NCI-H510A treated with DMSO at 0.1 percent for 48 hours (cell line): Measurements from ENCODE around the gene RANBP17.
"Not testable (repeated sequence)": the region's sequence is repeated elsewhere in the genome, so short reads cannot be mapped to it uniquely, and the experiment has no call there.

Experiments used
- DNase-seq: peaks from one replicate; lab custom pipeline; 2025; lab: John Stamatoyannopoulos, UW

RANBP17 gene

GRCh38 chr5:171157276-171157675 lies 295.5 kb downstream of the RANBP17 start:
- no peak for DNase-seq

GRCh38 chr5:171157775-171158174 lies 296.0 kb downstream of the RANBP17 start:
- DNase-seq = no peak

- DNase-seq = no peak
These were observed 296.8 kb downstream of the RANBP17 start for GRCh38 chr5:171158581-171158980.

- DNase-seq = no peak
These were observed 300.3 kb downstream of the RANBP17 start for GRCh38 chr5:171162165-171162564.

GRCh38 chr5:171162596-171162995 lies 300.8 kb downstream of the RANBP17 start:
- no peak for DNase-seq

- no peak for DNase-seq
These were observed 304.9 kb downstream of the RANBP17 start for GRCh38 chr5:171166766-171167165.

GRCh38 chr5:171168171-171168570 lies 306.4 kb downstream of the RANBP17 start:
- no peak for DNase-seq

- DNase-seq = not testable (repeated sequence)
These were observed 313.1 kb downstream of the RANBP17 start for GRCh38 chr5:171174960-171175359.

DNA sequence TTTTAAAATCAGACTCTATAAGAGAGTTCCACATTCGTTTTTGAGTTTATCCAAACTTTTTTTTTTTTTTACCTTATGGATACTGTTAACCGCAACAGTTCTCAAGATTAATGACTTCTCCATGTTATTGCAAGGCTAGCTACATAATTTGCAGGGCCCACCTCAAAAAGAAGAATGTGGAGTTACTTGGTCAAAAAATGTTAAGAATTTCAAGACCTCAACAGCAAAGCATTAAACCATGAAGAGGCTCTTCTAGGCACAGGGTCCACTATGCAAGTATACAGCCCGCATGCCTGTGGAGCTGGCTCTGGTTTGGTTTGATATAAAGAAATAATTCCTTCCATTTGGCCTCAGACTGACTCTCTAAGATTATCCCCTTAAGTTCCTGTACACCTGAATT lies 313.9 kb downstream of the RANBP17 start:
- no peak for DNase-seq

DNA sequence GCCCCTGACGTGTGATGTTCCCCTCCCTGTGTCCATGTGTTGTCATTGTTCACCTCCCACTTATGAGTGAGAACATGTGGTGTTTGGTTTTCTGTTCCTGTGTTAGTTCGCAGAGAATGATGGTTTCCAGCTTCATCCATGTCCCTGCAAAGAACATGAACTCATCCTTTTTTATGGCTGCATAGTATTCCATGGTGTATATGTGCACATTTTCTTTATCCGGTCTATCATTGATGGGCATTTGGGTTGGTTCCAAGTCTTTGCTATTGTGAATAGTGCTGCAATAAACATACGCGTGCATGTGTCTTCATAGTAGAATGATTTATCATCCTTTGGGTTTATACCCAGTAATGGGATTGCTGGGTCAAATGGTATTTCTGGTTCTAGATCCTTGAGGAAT lies 316.4 kb downstream of the RANBP17 start:
- DNase-seq = not testable (repeated sequence)

GRCh38 chr5:171188016-171188415 lies 326.2 kb downstream of the RANBP17 start:
- no peak for DNase-seq

- DNase-seq = no peak
These were observed 327.6 kb downstream of the RANBP17 start for GRCh38 chr5:171189442-171189841.

DNA sequence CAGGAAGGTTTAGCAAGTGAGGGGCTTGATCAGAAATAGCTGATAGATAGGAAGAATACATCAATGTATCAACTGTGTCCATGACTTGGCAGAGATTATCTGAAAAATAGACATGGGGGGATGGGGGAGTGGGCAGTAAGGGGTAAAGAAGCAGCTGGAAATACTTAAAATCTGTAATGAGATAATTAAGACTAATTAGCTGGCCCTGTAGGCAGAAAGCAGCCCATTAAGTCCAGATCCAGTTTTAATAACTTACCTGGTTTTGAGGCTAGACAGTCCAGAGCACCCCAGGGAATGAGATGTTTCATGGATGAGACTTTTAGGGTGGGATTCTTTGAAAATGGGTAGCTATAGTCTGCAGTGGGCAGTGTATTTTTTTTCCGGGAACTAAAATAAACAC lies 330.3 kb downstream of the RANBP17 start:
- no peak for DNase-seq

GRCh38 chr5:171201310-171201709 lies 339.5 kb downstream of the RANBP17 start:
- DNase-seq = peak; percentile 51

- no peak for DNase-seq
These were observed 343.6 kb downstream of the RANBP17 start for GRCh38 chr5:171205375-171205774.

DNA sequence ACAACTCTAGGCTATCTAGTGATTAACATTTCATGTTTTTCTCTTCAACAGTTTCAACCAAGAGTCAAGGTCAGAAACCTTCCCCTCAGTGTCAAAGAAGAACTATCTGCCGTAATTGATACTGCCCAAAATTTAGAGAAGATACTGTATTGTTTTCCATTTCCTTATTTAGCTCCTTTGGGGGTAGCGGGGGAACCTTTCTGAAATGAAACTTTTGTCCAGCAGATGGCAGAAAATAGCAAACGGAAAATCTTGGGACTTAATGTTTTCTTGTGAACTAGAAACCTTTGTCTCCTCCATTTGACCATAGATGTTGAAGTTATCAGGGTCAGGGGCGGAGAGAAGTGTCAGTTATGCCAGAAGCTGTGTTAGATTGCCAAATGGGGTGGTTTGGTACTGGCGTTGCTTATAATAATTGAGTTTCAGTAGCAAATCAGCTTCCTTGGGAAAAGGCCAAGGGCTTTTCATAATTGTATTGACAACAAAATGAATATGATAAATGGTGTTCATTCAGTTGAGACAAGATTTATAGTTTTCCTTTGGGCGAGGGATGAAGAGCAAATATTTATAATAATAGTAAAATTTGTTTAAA lies 345.5 kb downstream of the RANBP17 start:
- DNase-seq = no peak

GRCh38 chr5:171221916-171222315 lies 360.1 kb downstream of the RANBP17 start:
- no peak for DNase-seq

DNA sequence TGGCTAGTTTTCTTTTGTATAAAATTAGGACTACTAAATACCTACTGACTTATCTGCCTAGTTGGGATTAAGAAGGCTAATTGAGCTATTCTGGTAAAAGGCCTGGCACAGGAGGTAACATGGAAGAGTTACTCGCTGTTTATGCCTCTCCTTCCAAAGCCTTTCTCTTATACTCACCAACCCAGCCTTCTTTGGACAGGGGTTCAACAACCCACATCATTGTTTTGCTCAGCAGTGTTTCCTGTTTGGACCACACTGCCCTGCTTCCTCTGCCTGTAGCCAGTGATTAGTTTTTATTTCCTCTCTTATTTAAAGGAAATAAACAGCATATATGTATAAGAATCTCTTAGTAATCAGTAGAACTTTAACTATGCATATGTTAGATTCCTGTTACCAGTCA lies 362.1 kb downstream of the RANBP17 start:
- DNase-seq = no peak

GRCh38 chr5:171226096-171226754 lies 364.4 kb downstream of the RANBP17 start:
- no peak for DNase-seq

DNA sequence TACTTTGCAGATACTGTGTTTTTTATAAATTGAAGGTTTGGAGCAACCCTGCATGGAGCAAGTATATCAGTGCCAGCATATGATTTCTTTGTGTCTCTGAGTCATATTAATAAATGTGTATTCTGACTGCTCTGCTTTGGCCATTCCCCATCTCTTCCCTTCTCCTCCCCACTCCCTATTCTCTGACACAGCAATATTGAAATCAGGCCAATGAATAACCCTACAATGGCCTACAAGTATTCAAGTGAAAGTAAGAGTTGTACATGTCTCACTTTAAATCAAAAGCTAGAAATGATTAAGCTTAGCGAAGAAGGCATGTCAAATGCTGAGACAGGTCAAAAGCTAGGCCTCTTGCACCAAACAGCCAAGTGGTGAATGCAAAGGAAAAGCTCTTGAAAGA lies 365.0 kb downstream of the RANBP17 start:
- no peak for DNase-seq

- no peak for DNase-seq
These were observed 374.8 kb downstream of the RANBP17 start for GRCh38 chr5:171236651-171237050.

DNA sequence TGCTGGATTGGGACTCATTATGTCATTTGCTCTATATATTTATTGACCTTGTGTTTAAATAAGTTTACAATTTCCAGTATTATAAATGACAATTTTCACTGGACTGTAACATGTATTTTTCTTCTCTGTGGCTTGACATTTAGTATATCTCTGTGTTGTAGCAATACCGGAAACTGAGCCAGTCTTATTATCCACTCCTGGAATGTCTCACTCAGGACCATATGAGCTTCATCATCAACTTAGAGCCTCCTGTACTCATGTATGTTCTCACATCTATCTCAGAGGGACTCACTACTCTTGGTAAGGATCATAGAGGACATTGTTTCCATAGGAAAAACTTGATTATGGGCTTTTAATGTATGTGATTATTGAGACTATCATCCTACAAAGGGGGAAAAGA lies 380.7 kb downstream of the RANBP17 start:
- DNase-seq = no peak

- no peak for DNase-seq
These were observed 384.4 kb downstream of the RANBP17 start for GRCh38 chr5:171246231-171246630.

DNA sequence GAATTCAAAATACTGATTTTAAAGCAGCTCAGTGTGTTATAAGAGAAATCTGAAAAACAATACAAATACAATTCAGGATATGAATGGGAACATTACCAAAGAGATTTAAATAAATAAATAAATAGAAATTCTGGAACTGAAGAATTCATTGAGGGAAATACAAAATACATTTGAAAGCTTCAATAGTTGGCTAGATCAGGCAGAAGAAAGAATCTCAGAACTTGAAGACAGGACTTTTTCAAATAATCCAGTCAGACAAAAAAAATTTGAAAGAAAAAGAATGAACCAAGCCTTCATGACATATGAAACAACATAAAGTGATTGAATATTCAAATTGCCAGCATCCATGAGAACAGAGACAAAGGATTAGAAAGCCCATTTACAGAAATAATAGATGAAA lies 387.6 kb downstream of the RANBP17 start:
- DNase-seq = no peak
